GM18870 (cell line): ENCODE measurements around the gene MAB21L2.

Experiments used
- ATAC-seq: cut with Tn5 transposase; IDR thresholded peaks from one replicate; pipeline ENCODE4 v1.9.1; 2021; ENCODE audit warnings: moderate library complexity; ENCODE audit not compliant: unreplicated experiment

Gene MAB21L2

GRCh38 chr4:150574678-150575077 is 7.3 kb upstream of the MAB21L2 start:
- no peak for ATAC-seq

GRCh38 chr4:150577796-150578195 is 4.2 kb upstream of the MAB21L2 start:
- no peak for ATAC-seq

- no peak for ATAC-seq
These were observed 3.0 kb upstream of the MAB21L2 start for GRCh38 chr4:150578745-150579501.

GRCh38 chr4:150579551-150580234 is 2.3 kb upstream of the MAB21L2 start:
- ATAC-seq = no peak

- ATAC-seq = no peak
These were observed 1.6 kb upstream of the MAB21L2 start for GRCh38 chr4:150580306-150580705.

- no peak for ATAC-seq
These were observed 820 bp upstream of the MAB21L2 start for GRCh38 chr4:150581056-150581605.

GRCh38 chr4:150581641-150582051 is 305 bp upstream of the MAB21L2 start:
- ATAC-seq = no peak

GRCh38 chr4:150582873-150583286 is 929 bp downstream of the MAB21L2 start:
- no peak for ATAC-seq

- no peak for ATAC-seq
These were observed 1.5 kb downstream of the MAB21L2 start for GRCh38 chr4:150583287-150584110.

- no peak for ATAC-seq
These were observed 2.4 kb downstream of the MAB21L2 start for GRCh38 chr4:150584111-150584915.

- no peak for ATAC-seq
These were observed 3.7 kb downstream of the MAB21L2 start for GRCh38 chr4:150585611-150586010.

GRCh38 chr4:150586162-150586810 is 4.3 kb downstream of the MAB21L2 start:
- no peak for ATAC-seq

GRCh38 chr4:150588316-150588715 is 6.4 kb downstream of the MAB21L2 start:
- ATAC-seq = no peak

- no peak for ATAC-seq
These were observed 7.2 kb downstream of the MAB21L2 start for GRCh38 chr4:150589157-150589556.

GRCh38 chr4:150590631-150591030 is 8.7 kb downstream of the MAB21L2 start:
- no peak for ATAC-seq

- ATAC-seq = no peak
These were observed 9.5 kb downstream of the MAB21L2 start for GRCh38 chr4:150591406-150591805.

GRCh38 chr4:150591904-150592303 is 10.0 kb downstream of the MAB21L2 start:
- ATAC-seq = no peak

- no peak for ATAC-seq
These were observed 12.0 kb downstream of the MAB21L2 start for GRCh38 chr4:150593996-150594395.

GRCh38 chr4:150598909-150599308 is 17.0 kb downstream of the MAB21L2 start:
- ATAC-seq = no peak

- no peak for ATAC-seq
These were observed 17.6 kb downstream of the MAB21L2 start for GRCh38 chr4:150599547-150599946.
